HL-60 (cell line): ENCODE data around the gene CCDC92.

ENCODE experiments used
- DNase-seq, 2 experiments: peaks; one replicate each; pipeline ENCODE4 v3.0.0-alpha.2; 2010 to 2020; ENCODE audit warnings: low read depth in 1 of 2, low spot score in 1 of 2
- H3K27ac ChIP-seq: fragments of 250-450 bp; sonication (Bioruptor Pico); replicated peaks from 2 replicates; pipeline ENCODE4 v1.5.1; 2020; ENCODE audit warnings: mild to moderate bottlenecking, moderate library complexity
- H3K27me3 ChIP-seq: fragments of 250-450 bp; sonication (Bioruptor Pico); 2 replicates; pipeline ENCODE4 v1.5.1; 2021; ENCODE audit warnings: mild to moderate bottlenecking, moderate library complexity; ENCODE audit not compliant: insufficient read depth, poor library complexity, severe bottlenecking
- H3K4me3 ChIP-seq: replicated peaks from 2 replicates; pipeline ENCODE4 v1.5.1; 2011; ENCODE audit warnings: mild to moderate bottlenecking, control low read depth, low read length; ENCODE audit not compliant: insufficient read depth
- GABPA ChIP-seq: IDR thresholded peaks from 2 replicates; pipeline ENCODE4 v1.6.1; 2012; ENCODE audit warnings: low read depth
- POLR2AphosphoS5 ChIP-seq: IDR thresholded peaks from 2 replicates; pipeline ENCODE4 v1.6.1; 2012; ENCODE audit warnings: low read depth
- SPI1 ChIP-seq: IDR thresholded peaks from 2 replicates; pipeline ENCODE4 v1.6.1; 2012; ENCODE audit warnings: low read depth, mild to moderate bottlenecking, borderline replicate concordance
- TF ChIP-seq, protein P1 (sequence below): IDR thresholded peaks from 2 replicates; pipeline ENCODE4 v1.6.1; 2012; ENCODE audit warnings: low read depth; ENCODE audit not compliant: insufficient replicate concordance
- TF ChIP-seq, protein P2 (sequence below): IDR thresholded peaks from one replicate; pipeline ENCODE4 v1.5.1; 2011; ENCODE audit warnings: low read length, control low read depth, inconsistent platforms; ENCODE audit not compliant: insufficient read depth

The CCDC92 gene

DNA sequence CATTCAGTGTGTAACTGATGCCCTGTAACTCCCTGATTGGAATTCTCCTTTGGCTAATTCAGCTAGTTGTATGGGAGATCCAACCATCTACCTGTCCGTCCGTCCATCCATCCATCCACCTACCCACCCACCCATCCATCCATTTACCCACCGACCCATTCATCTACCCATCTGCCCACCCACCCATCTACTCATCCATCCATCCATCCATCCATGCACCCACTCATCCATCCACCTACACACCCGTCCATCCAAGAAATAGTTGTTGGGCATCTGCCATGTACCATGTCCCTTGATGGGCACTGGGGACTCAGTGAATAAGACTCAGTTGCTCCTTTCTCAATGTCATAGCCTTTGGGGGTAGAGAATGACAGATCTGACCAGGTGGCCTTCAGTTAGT, 48.1 kb downstream of the CCDC92 start:
- TF ChIP-seq, protein P1, sequence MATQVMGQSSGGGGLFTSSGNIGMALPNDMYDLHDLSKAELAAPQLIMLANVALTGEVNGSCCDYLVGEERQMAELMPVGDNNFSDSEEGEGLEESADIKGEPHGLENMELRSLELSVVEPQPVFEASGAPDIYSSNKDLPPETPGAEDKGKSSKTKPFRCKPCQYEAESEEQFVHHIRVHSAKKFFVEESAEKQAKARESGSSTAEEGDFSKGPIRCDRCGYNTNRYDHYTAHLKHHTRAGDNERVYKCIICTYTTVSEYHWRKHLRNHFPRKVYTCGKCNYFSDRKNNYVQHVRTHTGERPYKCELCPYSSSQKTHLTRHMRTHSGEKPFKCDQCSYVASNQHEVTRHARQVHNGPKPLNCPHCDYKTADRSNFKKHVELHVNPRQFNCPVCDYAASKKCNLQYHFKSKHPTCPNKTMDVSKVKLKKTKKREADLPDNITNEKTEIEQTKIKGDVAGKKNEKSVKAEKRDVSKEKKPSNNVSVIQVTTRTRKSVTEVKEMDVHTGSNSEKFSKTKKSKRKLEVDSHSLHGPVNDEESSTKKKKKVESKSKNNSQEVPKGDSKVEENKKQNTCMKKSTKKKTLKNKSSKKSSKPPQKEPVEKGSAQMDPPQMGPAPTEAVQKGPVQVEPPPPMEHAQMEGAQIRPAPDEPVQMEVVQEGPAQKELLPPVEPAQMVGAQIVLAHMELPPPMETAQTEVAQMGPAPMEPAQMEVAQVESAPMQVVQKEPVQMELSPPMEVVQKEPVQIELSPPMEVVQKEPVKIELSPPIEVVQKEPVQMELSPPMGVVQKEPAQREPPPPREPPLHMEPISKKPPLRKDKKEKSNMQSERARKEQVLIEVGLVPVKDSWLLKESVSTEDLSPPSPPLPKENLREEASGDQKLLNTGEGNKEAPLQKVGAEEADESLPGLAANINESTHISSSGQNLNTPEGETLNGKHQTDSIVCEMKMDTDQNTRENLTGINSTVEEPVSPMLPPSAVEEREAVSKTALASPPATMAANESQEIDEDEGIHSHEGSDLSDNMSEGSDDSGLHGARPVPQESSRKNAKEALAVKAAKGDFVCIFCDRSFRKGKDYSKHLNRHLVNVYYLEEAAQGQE = no peak
- TF ChIP-seq POLR2AphosphoS5 (no peak), GABPA (no peak), SPI1 (no peak)
- TF ChIP-seq, protein P2, sequence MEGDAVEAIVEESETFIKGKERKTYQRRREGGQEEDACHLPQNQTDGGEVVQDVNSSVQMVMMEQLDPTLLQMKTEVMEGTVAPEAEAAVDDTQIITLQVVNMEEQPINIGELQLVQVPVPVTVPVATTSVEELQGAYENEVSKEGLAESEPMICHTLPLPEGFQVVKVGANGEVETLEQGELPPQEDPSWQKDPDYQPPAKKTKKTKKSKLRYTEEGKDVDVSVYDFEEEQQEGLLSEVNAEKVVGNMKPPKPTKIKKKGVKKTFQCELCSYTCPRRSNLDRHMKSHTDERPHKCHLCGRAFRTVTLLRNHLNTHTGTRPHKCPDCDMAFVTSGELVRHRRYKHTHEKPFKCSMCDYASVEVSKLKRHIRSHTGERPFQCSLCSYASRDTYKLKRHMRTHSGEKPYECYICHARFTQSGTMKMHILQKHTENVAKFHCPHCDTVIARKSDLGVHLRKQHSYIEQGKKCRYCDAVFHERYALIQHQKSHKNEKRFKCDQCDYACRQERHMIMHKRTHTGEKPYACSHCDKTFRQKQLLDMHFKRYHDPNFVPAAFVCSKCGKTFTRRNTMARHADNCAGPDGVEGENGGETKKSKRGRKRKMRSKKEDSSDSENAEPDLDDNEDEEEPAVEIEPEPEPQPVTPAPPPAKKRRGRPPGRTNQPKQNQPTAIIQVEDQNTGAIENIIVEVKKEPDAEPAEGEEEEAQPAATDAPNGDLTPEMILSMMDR = no peak
- Histone ChIP-seq H3K4me3 (no peak overlapping the region), H3K27me3 (peaks cover 2% of the 10 kb centered on the region), H3K27ac (no peak overlapping the region)
- DNase-seq = no peak

DNA sequence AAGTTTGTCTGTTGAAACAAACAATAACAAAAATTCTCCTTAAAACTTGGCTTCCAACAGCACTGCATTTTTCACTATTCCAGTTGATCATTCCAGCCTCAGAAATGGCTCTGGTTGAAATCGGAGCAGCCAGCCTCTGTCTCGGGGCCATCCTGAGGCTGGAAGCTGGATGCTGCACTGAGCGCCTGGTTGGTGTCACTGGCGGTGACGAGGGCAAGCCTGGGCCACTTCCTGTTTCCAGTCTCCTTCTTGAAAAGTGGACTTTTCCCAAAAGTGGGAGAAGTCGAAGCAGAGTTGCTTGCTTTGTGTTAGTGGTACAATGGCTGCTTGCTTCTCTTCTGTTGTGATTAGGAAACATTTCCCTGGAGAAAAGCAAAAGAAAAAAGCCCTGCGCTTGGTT, 48.7 kb downstream of the CCDC92 start:
- no peak overlapping the region for H3K4me3 ChIP-seq
- H3K27ac ChIP-seq = no peak overlapping the region
- DNase-seq = no peak
- no peak for TF ChIP-seq GABPA
- TF ChIP-seq, protein P2 = no peak
- peak; percentile 26; the same call in 1 of the 2 replicates for TF ChIP-seq SPI1
- TF ChIP-seq, protein P1 = no peak
- TF ChIP-seq POLR2AphosphoS5 = no peak
- H3K27me3 ChIP-seq = peaks cover under 1% of the 10 kb centered on the region

DNA sequence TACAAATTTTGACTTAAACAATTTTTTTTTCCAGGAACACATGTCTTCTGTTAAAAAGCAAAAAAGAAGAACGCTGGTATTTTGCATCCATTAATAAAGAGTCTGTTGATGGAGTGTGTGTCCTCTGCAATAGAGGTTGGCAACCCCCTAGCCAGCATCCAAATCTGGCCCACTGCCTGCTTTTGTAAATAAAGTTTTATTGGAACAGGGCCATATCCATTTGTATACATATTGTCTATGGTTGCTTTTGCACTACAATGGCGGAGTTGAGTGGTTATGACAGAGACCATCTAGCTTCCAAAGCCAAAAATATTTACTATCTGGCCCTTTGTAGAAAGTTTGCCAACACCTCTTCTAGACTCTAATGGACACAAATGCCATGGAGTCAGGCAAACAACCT, 49.6 kb downstream of the CCDC92 start:
- H3K27me3 ChIP-seq = no peaks in the 10 kb centered on the region
- DNase-seq = no peak
- no peak overlapping the region for H3K27ac ChIP-seq
- no peak overlapping the region for H3K4me3 ChIP-seq
- TF ChIP-seq POLR2AphosphoS5 = no peak
- TF ChIP-seq, protein P2 = no peak
- TF ChIP-seq, protein P1 = no peak
- TF ChIP-seq SPI1 = no peak
